ENCODE results near the gene CDCA3. TPM values are rescaled to one million over a fixed set of nuclear protein-coding genes. Genes with fewer than 3 reads are reported as not detected.

The CDCA3 gene
- total and polyA plus RNA-seq, 2 of the 13 experiments (the other 11 are each of a cell fraction or from before 2014, with no cell fraction given) = 32.7 to 56.5 TPM

DNA sequence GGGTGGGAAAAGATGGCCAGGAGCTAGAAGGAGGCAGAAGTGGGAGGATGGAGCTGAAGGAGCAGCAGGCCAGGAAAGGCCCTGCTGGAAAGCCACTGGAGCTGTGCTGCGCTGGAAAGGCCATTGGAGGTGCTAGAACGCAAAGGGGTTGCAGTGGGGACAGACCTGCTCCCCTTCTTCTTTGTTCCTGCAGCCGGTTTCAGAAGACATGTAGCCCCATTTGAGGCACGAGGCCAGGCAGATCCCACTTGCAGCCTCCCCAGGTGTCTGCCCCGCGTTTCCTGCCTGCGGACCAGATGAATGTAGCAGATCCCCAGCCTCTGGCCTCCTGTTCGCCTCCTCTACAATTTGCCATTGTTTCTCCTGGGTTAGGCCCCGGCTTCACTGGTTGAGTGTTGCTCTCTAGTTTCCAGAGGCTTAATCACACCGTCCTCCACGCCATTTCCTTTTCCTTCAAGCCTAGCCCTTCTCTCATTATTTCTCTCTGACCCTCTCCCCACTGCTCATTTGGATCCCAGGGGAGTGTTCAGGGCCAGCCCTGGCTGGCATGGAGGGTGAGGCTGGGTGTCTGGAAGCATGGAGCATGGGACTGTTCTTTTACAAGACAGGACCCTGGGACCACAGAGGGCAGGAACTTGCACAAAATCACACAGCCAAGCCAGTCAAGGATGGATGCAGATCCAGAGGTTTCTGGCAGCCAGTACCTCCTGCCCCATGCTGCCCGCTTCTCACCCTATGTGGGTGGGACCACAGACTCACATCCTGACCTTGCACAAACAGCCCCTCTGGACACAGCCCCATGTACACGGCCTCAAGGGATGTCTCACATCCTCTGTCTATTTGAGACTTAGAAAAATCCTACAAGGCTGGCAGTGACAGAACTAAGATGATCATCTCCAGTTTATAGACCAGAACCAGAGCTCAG is 31.7 kb downstream of the CDCA3 start:
- H3K36me3 ChIP-seq (replicated peaks in 1 of 2; ENCODE audit: control insufficient read depth in 1 of 2, insufficient read depth in 2 of 2, low read length in 2 of 2) = no peaks in the 10 kb centered on the region
- ChIA-PET CTCF (ENCODE audit: low intra/inter-chr PET ratio, low total read pairs) (no interaction called here), POLR2A (no interaction called here)
- DNase-seq (ENCODE audit: low spot score) = no peak
- no peaks in the 10 kb centered on the region for H3K9me3 ChIP-seq (ENCODE audit: low read length)
- no peak overlapping the region for H3K4me2 ChIP-seq (ENCODE audit: low read depth, low read length)
- WGBS (ENCODE audit: low lambda C conversion rate) = 61% methylated on average over 12 of the region's 13 CpGs
- no TSS peak for BruUV-seq (replicated peaks)
- peak; percentile 4 for ATAC-seq
- intact Hi-C loops (cut with micrococcal nuclease; ENCODE audit: unreplicated experiment) = loop anchor here (10.0 kb wide), 1 partner anchor 205 kb away; no protein-coding TSS in a partner anchor
- no peaks in the 10 kb centered on the region for H3K79me2 ChIP-seq (ENCODE audit: insufficient read depth, low read length)
- no peak overlapping the region for H3K27ac ChIP-seq (ENCODE audit: extremely low read length, insufficient read depth, low read length)
- no peak overlapping the region for H3K4me3 ChIP-seq (replicated peaks in 1 of 3; ENCODE audit: insufficient read depth in 1 of 3, low read depth in 2 of 3, low read length in 3 of 3)
- H3K4me1 ChIP-seq (ENCODE audit: insufficient read depth, low read length) = peaks cover 42% of the 10 kb centered on the region
- no peak for FAIRE-seq
- in situ Hi-C loops (cut with HindIII; ENCODE audit: extremely low pct_ligation_motif_present, low pct_unique_long_range_greater_than_20kb) = no loop called here
- no peak overlapping the region for H2AFZ ChIP-seq (ENCODE audit: low read length)
- H3K9ac ChIP-seq (ENCODE audit: insufficient read depth, low read depth, low read length) = no peak overlapping the region
- no peaks in the 10 kb centered on the region for H4K20me1 ChIP-seq (ENCODE audit: insufficient read depth, low read length)
- H3K27me3 ChIP-seq (ENCODE audit: control insufficient read depth in 1 of 2, insufficient read depth in 2 of 2, low read length in 2 of 2) = peaks cover 7 to 34% of the 10 kb centered on the region in 2 experiments; a peak in 4 of 5 replicates
- TF ChIP-seq HNF4G (IDR thresholded peaks at IDR 0.05; ENCODE audit: borderline replicate concordance, low read depth, low read length) (no peak), HNF4G (CRISPR knock-in tag; IDR thresholded peaks at IDR 0.05; ENCODE audit: borderline replicate concordance, low read depth) (no peak), ZFP90 (CRISPR knock-in tag; IDR thresholded peaks at IDR 0.05; ENCODE audit: borderline replicate concordance) (no peak), BCL3 (CRISPR knock-in tag; IDR thresholded peaks at IDR 0.05) (peak; percentile 34; the same call in 1 of the 2 replicates), DR1 (CRISPR knock-in tag; IDR thresholded peaks at IDR 0.05) (0 out of 2 replicates have a peak, but pooled peaks have one; percentile 25), NFIB (CRISPR knock-in tag; IDR thresholded peaks at IDR 0.05; ENCODE audit: borderline replicate concordance) (no peak), ZNF709 (CRISPR knock-in tag; IDR thresholded peaks at IDR 0.05) (no peak), ZNF510 (CRISPR knock-in tag; IDR thresholded peaks at IDR 0.05; ENCODE audit: low read depth) (no peak), ZNF737 (CRISPR knock-in tag; IDR thresholded peaks at IDR 0.05; ENCODE audit: borderline replicate concordance) (no peak), AGO1 (IDR thresholded peaks at IDR 0.05; ENCODE audit: low read depth, low read length, poor library complexity, severe bottlenecking) (peak; percentile 70), ZNF775 (CRISPR knock-in tag; IDR thresholded peaks at IDR 0.05; ENCODE audit: borderline replicate concordance) (no peak), MAF1 (CRISPR knock-in tag; IDR thresholded peaks at IDR 0.05; ENCODE audit: borderline replicate concordance) (no peak)
- TF ChIP-seq, protein P1, sequence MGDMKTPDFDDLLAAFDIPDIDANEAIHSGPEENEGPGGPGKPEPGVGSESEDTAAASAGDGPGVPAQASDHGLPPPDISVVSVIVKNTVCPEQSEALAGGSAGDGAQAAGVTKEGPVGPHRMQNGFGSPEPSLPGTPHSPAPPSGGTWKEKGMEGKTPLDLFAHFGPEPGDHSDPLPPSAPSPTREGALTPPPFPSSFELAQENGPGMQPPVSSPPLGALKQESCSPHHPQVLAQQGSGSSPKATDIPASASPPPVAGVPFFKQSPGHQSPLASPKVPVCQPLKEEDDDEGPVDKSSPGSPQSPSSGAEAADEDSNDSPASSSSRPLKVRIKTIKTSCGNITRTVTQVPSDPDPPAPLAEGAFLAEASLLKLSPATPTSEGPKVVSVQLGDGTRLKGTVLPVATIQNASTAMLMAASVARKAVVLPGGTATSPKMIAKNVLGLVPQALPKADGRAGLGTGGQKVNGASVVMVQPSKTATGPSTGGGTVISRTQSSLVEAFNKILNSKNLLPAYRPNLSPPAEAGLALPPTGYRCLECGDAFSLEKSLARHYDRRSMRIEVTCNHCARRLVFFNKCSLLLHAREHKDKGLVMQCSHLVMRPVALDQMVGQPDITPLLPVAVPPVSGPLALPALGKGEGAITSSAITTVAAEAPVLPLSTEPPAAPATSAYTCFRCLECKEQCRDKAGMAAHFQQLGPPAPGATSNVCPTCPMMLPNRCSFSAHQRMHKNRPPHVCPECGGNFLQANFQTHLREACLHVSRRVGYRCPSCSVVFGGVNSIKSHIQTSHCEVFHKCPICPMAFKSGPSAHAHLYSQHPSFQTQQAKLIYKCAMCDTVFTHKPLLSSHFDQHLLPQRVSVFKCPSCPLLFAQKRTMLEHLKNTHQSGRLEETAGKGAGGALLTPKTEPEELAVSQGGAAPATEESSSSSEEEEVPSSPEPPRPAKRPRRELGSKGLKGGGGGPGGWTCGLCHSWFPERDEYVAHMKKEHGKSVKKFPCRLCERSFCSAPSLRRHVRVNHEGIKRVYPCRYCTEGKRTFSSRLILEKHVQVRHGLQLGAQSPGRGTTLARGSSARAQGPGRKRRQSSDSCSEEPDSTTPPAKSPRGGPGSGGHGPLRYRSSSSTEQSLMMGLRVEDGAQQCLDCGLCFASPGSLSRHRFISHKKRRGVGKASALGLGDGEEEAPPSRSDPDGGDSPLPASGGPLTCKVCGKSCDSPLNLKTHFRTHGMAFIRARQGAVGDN (CRISPR knock-in tag; IDR thresholded peaks at IDR 0.05) = 0 out of 2 replicates have a peak, but pooled peaks have one; percentile 21
- TF ChIP-seq, protein P2, sequence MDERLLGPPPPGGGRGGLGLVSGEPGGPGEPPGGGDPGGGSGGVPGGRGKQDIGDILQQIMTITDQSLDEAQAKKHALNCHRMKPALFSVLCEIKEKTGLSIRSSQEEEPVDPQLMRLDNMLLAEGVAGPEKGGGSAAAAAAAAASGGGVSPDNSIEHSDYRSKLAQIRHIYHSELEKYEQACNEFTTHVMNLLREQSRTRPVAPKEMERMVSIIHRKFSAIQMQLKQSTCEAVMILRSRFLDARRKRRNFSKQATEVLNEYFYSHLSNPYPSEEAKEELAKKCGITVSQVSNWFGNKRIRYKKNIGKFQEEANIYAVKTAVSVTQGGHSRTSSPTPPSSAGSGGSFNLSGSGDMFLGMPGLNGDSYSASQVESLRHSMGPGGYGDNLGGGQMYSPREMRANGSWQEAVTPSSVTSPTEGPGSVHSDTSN (CRISPR knock-in tag; IDR thresholded peaks at IDR 0.05) = no peak

Measured in HepG2 (cell line).